HG03432 (cell line): Measurements from ENCODE around the gene CCDC188.

Experiments used
- ATAC-seq: cut with Tn5 transposase; IDR thresholded peaks from one replicate; pipeline ENCODE4 v1.9.1; 2021; ENCODE audit warnings: mild to moderate bottlenecking, moderate library complexity; ENCODE audit not compliant: unreplicated experiment

The CCDC188 gene

GRCh38 chr22:20135806-20136602 lies 14.9 kb downstream of the CCDC188 start:
- ATAC-seq, result no peak

- no peak for ATAC-seq
Observed at GRCh38 chr22:20135265-20135664, 15.6 kb downstream of the CCDC188 start.

- ATAC-seq, result no peak
Observed at GRCh38 chr22:20133930-20134549, 16.8 kb downstream of the CCDC188 start.

- no peak for ATAC-seq
Observed at GRCh38 chr22:20132686-20133246, 18.1 kb downstream of the CCDC188 start.

GRCh38 chr22:20131859-20132685 lies 18.8 kb downstream of the CCDC188 start:
- ATAC-seq, result peak; percentile 7

GRCh38 chr22:20131597-20131858 lies 19.3 kb downstream of the CCDC188 start, which contains the start of gene ZDHHC8:
ZDHHC8 (plus strand) TSS chr22:20131804; CDS start chr22:20131948, 144 bp downstream.
- ATAC-seq, result peak; percentile 54

- peak; percentile 56 for ATAC-seq
Observed at GRCh38 chr22:20130731-20131596, 19.9 kb downstream of the CCDC188 start.

GRCh38 chr22:20130319-20130718 lies 20.5 kb downstream of the CCDC188 start:
- ATAC-seq, result no peak

- no peak for ATAC-seq
Observed at GRCh38 chr22:20129747-20130014, 21.2 kb downstream of the CCDC188 start.

GRCh38 chr22:20128902-20129746 lies 21.7 kb downstream of the CCDC188 start:
- ATAC-seq, result no peak

- ATAC-seq, result no peak
Observed at GRCh38 chr22:20128619-20128901, 22.3 kb downstream of the CCDC188 start.

GRCh38 chr22:20127869-20128618 lies 22.8 kb downstream of the CCDC188 start:
- no peak for ATAC-seq

- ATAC-seq, result no peak
Observed at GRCh38 chr22:20127318-20127868, 23.5 kb downstream of the CCDC188 start.

- no peak for ATAC-seq
Observed at GRCh38 chr22:20126284-20127029, 24.4 kb downstream of the CCDC188 start.

- no peak for ATAC-seq
Observed at GRCh38 chr22:20125201-20126174, 25.4 kb downstream of the CCDC188 start.

- ATAC-seq, result no peak
Observed at GRCh38 chr22:20124083-20124787, 26.6 kb downstream of the CCDC188 start.
